ENCODE data around the gene RFTN1.

Gene RFTN1

GRCh38 chr3:16319307-16319706 lies 194.2 kb downstream of the RFTN1 start:
- TF ChIP-seq, protein P1, sequence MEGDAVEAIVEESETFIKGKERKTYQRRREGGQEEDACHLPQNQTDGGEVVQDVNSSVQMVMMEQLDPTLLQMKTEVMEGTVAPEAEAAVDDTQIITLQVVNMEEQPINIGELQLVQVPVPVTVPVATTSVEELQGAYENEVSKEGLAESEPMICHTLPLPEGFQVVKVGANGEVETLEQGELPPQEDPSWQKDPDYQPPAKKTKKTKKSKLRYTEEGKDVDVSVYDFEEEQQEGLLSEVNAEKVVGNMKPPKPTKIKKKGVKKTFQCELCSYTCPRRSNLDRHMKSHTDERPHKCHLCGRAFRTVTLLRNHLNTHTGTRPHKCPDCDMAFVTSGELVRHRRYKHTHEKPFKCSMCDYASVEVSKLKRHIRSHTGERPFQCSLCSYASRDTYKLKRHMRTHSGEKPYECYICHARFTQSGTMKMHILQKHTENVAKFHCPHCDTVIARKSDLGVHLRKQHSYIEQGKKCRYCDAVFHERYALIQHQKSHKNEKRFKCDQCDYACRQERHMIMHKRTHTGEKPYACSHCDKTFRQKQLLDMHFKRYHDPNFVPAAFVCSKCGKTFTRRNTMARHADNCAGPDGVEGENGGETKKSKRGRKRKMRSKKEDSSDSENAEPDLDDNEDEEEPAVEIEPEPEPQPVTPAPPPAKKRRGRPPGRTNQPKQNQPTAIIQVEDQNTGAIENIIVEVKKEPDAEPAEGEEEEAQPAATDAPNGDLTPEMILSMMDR (IDR thresholded peaks at IDR 0.05; ENCODE audit: borderline replicate concordance, insufficient read depth, low read depth, low read length) = peak; percentile 50; the same call in 1 of the 2 replicates
- no peak overlapping the region for H3K4me3 ChIP-seq (ENCODE audit: low read depth, low read length)

DNA sequence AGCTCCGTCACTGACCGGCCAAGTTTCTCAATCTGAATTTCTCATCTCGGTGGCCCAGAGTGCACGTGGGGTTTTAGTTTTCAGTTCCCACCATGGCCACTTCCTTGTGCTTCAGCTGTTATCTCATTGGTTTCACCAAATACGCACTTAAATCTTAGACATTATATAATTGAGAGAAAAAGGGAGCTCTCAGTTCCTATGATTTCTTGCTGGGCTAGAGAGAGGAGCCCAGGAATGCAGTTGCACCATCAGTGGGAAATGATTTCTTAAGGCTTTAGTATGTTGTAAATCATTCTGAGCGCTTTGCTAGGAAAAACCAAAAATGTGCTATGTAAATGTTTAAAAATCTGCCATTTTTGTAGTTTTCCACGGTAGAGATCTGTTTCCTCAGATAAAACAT lies 195.3 kb downstream of the RFTN1 start:
- TF ChIP-seq, protein P1 (IDR thresholded peaks at IDR 0.05; ENCODE audit: borderline replicate concordance, insufficient read depth, low read depth, low read length) = no peak
- H3K4me3 ChIP-seq (ENCODE audit: low read depth, low read length) = no peak overlapping the region

- TF ChIP-seq, protein P1 (IDR thresholded peaks at IDR 0.05; ENCODE audit: borderline replicate concordance, insufficient read depth, low read depth, low read length) = no peak
- no peak overlapping the region for H3K4me3 ChIP-seq (ENCODE audit: low read depth, low read length)
Measured at GRCh38 chr3:16317561-16317945, 195.9 kb downstream of the RFTN1 start.

GRCh38 chr3:16316847-16317560 lies 196.5 kb downstream of the RFTN1 start:
- H3K4me3 ChIP-seq (ENCODE audit: low read depth, low read length) = no peak overlapping the region
- TF ChIP-seq, protein P1 (IDR thresholded peaks at IDR 0.05; ENCODE audit: borderline replicate concordance, insufficient read depth, low read depth, low read length) = no peak

- TF ChIP-seq, protein P1 (IDR thresholded peaks at IDR 0.05; ENCODE audit: borderline replicate concordance, insufficient read depth, low read depth, low read length) = no peak
- H3K4me3 ChIP-seq (ENCODE audit: low read depth, low read length) = no peak overlapping the region
Measured at GRCh38 chr3:16316396-16316795, 197.1 kb downstream of the RFTN1 start.

DNA sequence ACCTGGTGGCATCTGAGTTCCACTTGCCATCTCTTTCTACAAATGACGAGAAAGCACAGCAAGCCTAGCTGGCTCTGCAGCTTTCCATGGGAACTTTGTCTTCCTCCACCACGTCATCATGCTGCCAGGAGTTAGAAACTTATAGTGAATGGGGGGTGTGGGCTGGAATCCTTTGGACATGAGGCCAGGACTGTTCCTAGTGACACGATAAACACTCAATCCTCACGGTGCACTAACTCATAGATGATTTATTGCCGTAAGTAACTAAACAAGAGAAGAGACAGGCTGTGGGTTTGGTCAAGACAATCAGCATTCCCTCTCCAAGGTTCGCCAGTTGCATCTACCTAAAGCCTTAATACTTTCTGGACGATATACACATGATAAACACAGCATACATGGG lies 197.9 kb downstream of the RFTN1 start:
- TF ChIP-seq, protein P1 (IDR thresholded peaks at IDR 0.05; ENCODE audit: borderline replicate concordance, insufficient read depth, low read depth, low read length) = no peak
- no peak overlapping the region for H3K4me3 ChIP-seq (ENCODE audit: low read depth, low read length)

DNA sequence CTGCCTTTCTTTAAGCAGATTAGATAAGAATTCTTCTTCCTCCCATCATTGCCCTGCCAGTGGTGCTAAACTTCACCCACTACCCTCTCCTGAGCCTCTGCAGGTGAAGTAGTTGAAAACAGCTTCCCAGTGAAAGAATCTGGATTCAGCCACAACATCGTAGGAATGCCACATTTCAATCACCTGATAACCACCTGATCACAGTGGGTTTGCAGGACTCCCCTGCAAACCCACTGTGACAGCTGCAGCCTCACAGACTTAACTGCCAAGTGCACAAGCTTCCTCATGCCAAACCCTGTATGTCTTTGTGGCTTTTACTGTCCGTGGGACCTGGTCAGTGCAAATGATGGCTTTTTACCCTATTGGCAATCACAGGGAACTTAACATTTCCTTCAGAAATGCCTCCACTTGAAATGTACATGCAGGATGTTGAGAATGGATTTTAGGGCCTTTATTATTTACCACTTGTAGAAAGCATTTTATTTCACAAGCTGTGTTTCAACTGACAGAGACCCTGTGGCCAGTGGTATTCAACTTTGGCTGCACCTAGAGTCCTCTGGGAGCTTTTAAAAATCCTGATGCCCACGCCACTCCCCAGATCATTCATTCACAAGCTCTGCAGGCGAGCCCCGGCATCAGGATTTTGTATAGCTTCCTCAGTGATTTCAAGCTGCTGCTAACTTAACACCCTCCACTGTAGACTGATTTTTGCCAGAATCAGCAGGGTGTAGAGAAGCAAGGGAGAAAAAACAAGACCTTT lies 199.4 kb downstream of the RFTN1 start:
- H3K4me3 ChIP-seq (ENCODE audit: low read depth, low read length) = no peak overlapping the region
- TF ChIP-seq, protein P1 (IDR thresholded peaks at IDR 0.05; ENCODE audit: borderline replicate concordance, insufficient read depth, low read depth, low read length) = no peak
